GM12872 (cell line): ENCODE measurements around the gene GLYATL1B.

Experiments
- TF ChIP-seq, protein P1 (sequence below): IDR thresholded peaks from 3 replicates; pipeline ENCODE4 v1.5.1; 2011; ENCODE audit warnings: low read depth, mild to moderate bottlenecking, low read length, moderate library complexity; ENCODE audit not compliant: insufficient read depth

GLYATL1B gene

GRCh38 chr11:59076876-59077571 lies 9.1 kb upstream of the GLYATL1B start:
- TF ChIP-seq, protein P1, sequence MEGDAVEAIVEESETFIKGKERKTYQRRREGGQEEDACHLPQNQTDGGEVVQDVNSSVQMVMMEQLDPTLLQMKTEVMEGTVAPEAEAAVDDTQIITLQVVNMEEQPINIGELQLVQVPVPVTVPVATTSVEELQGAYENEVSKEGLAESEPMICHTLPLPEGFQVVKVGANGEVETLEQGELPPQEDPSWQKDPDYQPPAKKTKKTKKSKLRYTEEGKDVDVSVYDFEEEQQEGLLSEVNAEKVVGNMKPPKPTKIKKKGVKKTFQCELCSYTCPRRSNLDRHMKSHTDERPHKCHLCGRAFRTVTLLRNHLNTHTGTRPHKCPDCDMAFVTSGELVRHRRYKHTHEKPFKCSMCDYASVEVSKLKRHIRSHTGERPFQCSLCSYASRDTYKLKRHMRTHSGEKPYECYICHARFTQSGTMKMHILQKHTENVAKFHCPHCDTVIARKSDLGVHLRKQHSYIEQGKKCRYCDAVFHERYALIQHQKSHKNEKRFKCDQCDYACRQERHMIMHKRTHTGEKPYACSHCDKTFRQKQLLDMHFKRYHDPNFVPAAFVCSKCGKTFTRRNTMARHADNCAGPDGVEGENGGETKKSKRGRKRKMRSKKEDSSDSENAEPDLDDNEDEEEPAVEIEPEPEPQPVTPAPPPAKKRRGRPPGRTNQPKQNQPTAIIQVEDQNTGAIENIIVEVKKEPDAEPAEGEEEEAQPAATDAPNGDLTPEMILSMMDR = no peak

DNA sequence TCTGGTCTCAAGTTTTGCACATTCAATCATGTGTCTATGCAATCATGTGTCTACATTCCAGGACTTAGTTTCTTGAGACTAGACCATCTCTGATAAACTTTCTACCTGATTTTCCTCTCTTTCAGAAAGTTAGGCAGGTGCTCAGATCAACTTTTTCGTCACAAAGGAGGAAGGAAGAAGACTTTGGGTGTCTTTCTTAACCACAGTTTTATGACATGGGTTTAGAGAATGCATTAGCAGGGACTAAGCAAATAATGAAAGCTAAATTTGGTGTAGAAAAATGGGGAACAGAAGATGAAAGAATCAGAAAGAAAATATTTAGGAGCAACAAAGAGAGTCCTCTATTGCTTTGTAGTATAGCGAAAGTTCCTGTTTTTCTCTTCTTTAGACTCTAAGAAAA lies 7.7 kb upstream of the GLYATL1B start:
- TF ChIP-seq, protein P1 = no peak

DNA sequence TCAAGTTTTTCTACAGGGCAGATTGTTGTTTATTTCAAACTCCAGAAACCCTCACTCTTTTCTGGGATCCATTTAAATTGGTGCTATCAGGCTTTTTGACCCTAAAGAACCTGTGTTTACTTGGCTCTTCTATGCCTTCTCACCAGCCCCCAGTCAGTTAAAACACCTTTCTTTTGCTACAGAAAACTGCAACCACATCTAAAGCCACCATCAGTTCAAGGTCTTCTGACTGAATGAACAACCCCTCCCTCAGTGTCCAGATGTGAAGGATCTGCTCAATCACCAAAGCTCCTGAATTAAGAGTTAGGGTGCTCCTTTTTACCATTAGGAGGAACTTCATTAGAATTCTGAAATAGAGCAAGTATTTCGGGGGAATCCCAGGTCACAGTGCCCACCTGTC lies 7.0 kb upstream of the GLYATL1B start:
- TF ChIP-seq, protein P1 = no peak

DNA sequence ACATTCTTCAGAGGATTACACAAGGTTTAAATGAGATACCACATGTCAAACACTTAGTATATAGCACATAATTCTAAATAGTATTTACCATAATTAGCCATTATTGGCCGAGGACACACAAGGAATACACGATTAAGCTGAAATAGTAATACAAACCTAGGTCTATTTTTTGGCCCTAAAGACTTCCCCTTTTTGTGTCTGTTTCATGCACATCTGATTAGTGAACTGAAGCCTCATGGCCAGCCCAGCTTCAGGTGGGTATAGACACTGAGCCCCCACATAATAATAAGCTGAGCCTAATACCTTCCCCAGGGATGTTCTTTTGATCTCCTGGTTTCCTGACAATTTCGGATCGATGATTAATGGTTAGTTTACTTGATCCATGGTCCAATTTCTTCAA lies 2.1 kb downstream of the GLYATL1B start:
- TF ChIP-seq, protein P1 = no peak

DNA sequence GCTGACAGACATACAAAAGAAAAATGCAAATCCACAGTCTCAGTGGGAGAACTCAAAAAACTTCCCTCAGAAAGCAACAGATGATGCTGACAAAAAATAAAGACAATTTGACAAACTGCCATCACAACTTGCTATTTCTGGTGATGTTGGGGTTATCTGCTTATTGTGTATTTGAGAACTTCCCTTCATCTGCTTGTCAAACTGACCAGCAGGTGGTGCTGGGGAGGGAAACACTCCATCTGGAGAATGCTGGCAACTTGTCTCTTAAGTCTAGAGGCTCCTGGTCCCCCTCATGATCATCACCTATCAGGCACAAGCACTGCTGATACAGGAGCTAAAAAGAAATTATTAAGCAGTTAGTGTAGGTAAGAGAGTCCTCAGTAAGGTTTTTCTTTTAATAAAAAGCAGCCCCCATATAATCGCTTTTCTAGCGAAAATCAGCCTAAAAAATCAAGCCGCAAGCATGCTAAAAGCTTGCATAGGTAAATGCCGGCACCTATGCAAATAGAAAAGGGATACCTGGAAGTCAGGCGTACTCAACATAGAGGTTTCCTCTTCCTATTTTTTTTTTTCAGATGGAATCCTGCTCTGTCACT lies 11.1 kb downstream of the GLYATL1B start:
- TF ChIP-seq, protein P1 = peak; percentile 73

DNA sequence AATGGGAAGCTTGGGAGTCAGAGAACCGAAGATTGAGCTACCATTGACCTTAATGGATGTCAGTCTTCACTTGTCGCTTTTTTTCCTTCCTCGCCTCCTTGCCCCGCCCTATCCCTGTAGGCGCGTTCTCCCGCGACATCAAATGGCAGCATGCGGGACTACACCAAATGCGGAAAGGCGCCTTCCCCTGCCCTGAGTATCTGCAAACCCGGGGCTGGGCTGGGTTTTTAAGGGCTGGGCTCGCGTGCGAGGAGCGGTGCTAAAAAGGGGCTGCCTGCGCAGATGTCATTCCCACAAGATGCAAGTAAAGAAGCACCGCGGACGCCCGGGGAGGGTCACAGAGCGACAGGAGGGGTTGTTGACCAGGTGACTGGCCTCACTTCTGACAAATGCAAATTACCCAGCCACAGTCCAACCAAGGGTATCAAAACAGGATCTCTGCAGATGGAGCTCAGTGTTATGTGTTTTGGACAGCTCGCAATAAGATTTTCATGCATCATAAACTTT lies 16.2 kb downstream of the GLYATL1B start:
- TF ChIP-seq, protein P1 = peak; percentile 65

DNA sequence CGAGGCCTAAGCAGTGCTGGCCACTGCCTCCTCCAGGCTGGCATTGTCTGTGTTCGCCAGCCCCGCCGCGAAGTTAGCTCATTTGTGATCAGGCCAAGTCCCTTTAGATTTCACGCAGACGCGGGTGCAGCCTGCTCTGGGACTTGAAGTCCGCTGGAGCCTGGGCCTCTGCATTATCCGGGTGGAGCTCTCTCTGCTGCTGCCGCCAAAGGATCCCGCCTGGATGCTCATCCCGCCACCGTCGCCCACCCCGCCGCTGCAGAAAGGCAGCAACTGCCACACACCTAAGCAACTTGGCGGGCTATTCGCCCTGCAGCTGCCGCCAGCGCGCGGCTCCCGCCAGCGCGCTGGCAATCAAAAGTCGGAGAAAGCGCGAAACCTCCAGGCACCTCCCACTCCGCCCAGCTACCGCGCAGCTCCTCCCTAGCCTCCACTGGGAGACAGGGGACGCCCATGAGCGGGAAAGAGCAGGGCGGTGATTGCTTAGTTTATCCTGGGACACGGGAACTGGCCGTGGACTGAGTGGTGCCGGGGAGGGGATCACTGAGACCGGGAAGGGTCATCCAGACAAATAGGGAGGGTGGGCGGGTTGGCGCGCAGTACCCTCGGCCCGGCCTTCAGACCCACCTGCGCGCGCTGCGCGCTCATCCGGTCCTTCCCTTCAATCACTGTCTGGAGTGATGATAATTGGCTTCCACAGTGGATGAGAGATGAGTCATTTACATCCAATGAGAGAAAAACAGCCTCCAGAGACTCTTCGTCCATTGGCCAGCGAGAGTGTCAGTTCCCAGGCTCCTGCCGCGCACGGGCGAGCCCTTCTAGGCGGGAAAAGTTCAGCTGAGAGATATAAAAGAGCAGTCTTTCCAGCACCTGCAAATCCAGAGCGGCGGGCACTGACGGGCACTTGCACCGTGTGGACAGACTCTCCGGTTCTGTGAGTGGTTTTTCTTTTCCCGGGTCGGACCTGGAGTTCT lies 20.5 kb downstream of the GLYATL1B start, which contains the start of gene FAM111B:
FAM111B (plus strand) TSS at position 875 of the 974 bp plus-strand sequence. CDS start 2,389 bp downstream, outside the sequence.
- TF ChIP-seq, protein P1 = 0 out of 3 replicates have a peak, but pooled peaks have one; percentile 5
